Esophagus muscularis mucosa (tissue), 4 donors: Measurements from ENCODE around the gene ANKRD39.

Source experiments
- CTCF ChIP-seq, 3 experiments: fragments of 200-600 bp in 2 of 3; fragments of 450-650 bp in 1 of 3; sonication (generic) in 2 of 3; IDR thresholded peaks; one replicate each; pipeline ENCODE4 v1.5.1; 2017 to 2019; ENCODE audit warnings: antibody characterized with exemption in 3 of 3, mild to moderate bottlenecking in 2 of 3, moderate library complexity in 1 of 3
- EP300 ChIP-seq: sonication (generic); formaldehyde crosslinking; IDR thresholded peaks from one replicate; pipeline ENCODE4 v1.6.1; 2017; ENCODE audit warnings: antibody characterized with exemption
- POLR2A ChIP-seq: fragments of 450-650 bp; IDR thresholded peaks from one replicate; pipeline ENCODE4 v1.6.1; 2017; ENCODE audit warnings: antibody characterized with exemption, moderate library complexity, mild to moderate bottlenecking, low read depth

- TF ChIP-seq CTCF (IDR thresholded peaks at IDR 0.05) (no peak), POLR2A (no peak), EP300 (no peak)
These were observed 39.8 kb upstream of the ANKRD39 start for GRCh38 chr2:96897491-96898134.
